HCT116 (cell line): ENCODE results near the gene TTC12. TPM values are rescaled to one million over a fixed set of nuclear protein-coding genes. Genes with fewer than 3 reads are reported as not detected.

Source experiments
- ATAC-seq: fragments of 200-7000 bp; cut with Tn5 transposase; 2 replicates; pipeline ENCODE4 v1.9.1; 2020; ENCODE audit warnings: mild to moderate bottlenecking, moderate library complexity
- BruUV-seq: library from RNA; stranded (reverse); fragments of 400-500 nt; replicated peaks from 2 replicates; lab custom pipeline; 2021; lab: Mats Ljungman, UMichigan
- CTCF ChIA-PET: fragments of 300-600 bp; sonication (Branson Sonifier 250); formaldehyde crosslinking; loops from one replicate; lab custom pipeline; 2021; ENCODE audit warnings: antibody characterized with exemption; lab: Charles Lee
- POLR2A ChIA-PET: fragments of 300-600, 350-600 bp; sonication (Branson Sonifier 250); formaldehyde crosslinking; loops from one replicate; lab custom pipeline; 2021; ENCODE audit warnings: antibody characterized with exemption; lab: Charles Lee
- RAD21 ChIA-PET, 2 experiments: fragments of 300-600 bp; sonication (Branson Sonifier 250); formaldehyde crosslinking; loops; one replicate each; lab custom pipeline; 2023; ENCODE audit warnings: low total read pairs in 2 of 2; ENCODE audit not compliant: uncharacterized antibody in 2 of 2, unreplicated experiment in 2 of 2, low non-redundant PET in 1 of 2; lab: Charles Lee
- DNase-seq: peaks from one replicate; pipeline ENCODE4 v3.0.0-alpha.2; 2010; ENCODE audit warnings: low read depth, low spot score
- H2AFZ ChIP-seq: fragments of 200-600 bp; shearing (Covaris generic), sonication (generic); 2 replicates; pipeline ENCODE4 v1.6.1; 2017; ENCODE audit warnings: low read depth, mixed run types, mixed read lengths, antibody characterized with exemption, low read length; ENCODE audit not compliant: poor library complexity, severe bottlenecking
- H3K27ac ChIP-seq: 2 replicates; pipeline ENCODE4 v1.5.1; 2012; ENCODE audit warnings: low read depth, low read length
- H3K27me3 ChIP-seq: fragments of 200-600 bp; sonication (generic); 2 replicates; pipeline ENCODE4 v1.6.1; 2016; ENCODE audit warnings: mixed run types, low read length, mixed read lengths; ENCODE audit not compliant: insufficient read depth
- H3K36me3 ChIP-seq, 2 experiments: fragments of 200-500 bp in 1 of 2; fragments of 200-600 bp in 1 of 2; sonication (Bioruptor generic) in 1 of 2; sonication (generic) in 1 of 2; 2 replicates each; pipeline versions ENCODE4 v1.5.1 to v1.6.1; 2014 to 2016; ENCODE audit warnings: low read length in 2 of 2, inconsistent platforms in 1 of 2, mixed read lengths in 1 of 2, mixed run types in 1 of 2; ENCODE audit not compliant: insufficient read depth in 2 of 2, control insufficient read depth in 1 of 2
- H3K4me1 ChIP-seq, 2 experiments: fragments of 200-600 bp in 1 of 2; sonication (generic) in 1 of 2; 2 replicates each; pipeline versions ENCODE4 v1.5.1 to v1.6.1; 2012 to 2017; ENCODE audit warnings: low read length in 2 of 2, inconsistent platforms in 1 of 2, mild to moderate bottlenecking in 1 of 2, mixed read lengths in 1 of 2, mixed run types in 1 of 2, moderate library complexity in 1 of 2; ENCODE audit not compliant: insufficient read depth in 2 of 2, control insufficient read depth in 1 of 2
- H3K4me2 ChIP-seq: fragments of 200-600 bp; sonication (generic); 2 replicates; pipeline ENCODE4 v1.6.1; 2017; ENCODE audit warnings: mixed run types, low read length, mixed read lengths
- H3K4me3 ChIP-seq, 2 experiments: fragments of 200-600 bp in 1 of 2; sonication (generic) in 1 of 2; replicated peaks in 1 of 2; 2 replicates each; pipeline ENCODE4 v1.5.1; 2011 to 2016; ENCODE audit warnings: low read length in 2 of 2, control low read depth in 1 of 2, low read depth in 1 of 2, mild to moderate bottlenecking in 1 of 2, mixed read lengths in 1 of 2, mixed run types in 1 of 2
- H3K79me2 ChIP-seq: fragments of 200-600 bp; sonication (generic); 2 replicates; pipeline ENCODE4 v1.6.1; 2017; ENCODE audit warnings: mild to moderate bottlenecking, mixed run types, low read length, moderate library complexity, mixed read lengths; ENCODE audit not compliant: insufficient read depth
- H3K9ac ChIP-seq: fragments of 200-600 bp; sonication (generic); 2 replicates; pipeline ENCODE4 v1.6.1; 2016; ENCODE audit warnings: low read length, mixed read lengths
- H3K9me2 ChIP-seq: fragments of 200-600 bp; sonication (generic), shearing (Covaris generic); 2 replicates; pipeline ENCODE4 v1.6.1; 2017; ENCODE audit warnings: mixed run types, mild to moderate bottlenecking, moderate library complexity; ENCODE audit not compliant: insufficient read depth
- H3K9me3 ChIP-seq, 2 experiments: fragments of 200-500 bp in 1 of 2; fragments of 200-600 bp in 1 of 2; sonication (Bioruptor generic) in 1 of 2; sonication (generic) in 1 of 2; 2 replicates each; pipeline ENCODE4 v1.6.1; 2014 to 2017; ENCODE audit warnings: low read length in 2 of 2, mixed read lengths in 2 of 2, inconsistent platforms in 1 of 2, low read depth in 1 of 2, mild to moderate bottlenecking in 1 of 2, mixed run types in 1 of 2, moderate library complexity in 1 of 2; ENCODE audit not compliant: control insufficient read depth in 1 of 2, insufficient read depth in 1 of 2
- H4K20me1 ChIP-seq: fragments of 200-600 bp; sonication (generic), shearing (Covaris generic); 2 replicates; pipeline ENCODE4 v1.6.1; 2017; ENCODE audit warnings: mixed run types, mild to moderate bottlenecking, moderate library complexity; ENCODE audit not compliant: insufficient read depth
- CBX3 ChIP-seq: IDR thresholded peaks from 2 replicates; pipeline ENCODE4 v1.6.1; 2012; ENCODE audit warnings: low read depth
- CEBPB ChIP-seq: IDR thresholded peaks from 2 replicates; pipeline ENCODE4 v1.6.1; 2012; ENCODE audit warnings: low read depth
- EGR1 ChIP-seq: IDR thresholded peaks from 2 replicates; pipeline ENCODE4 v1.6.1; 2012; ENCODE audit warnings: low read depth
- ELF1 ChIP-seq: IDR thresholded peaks from 2 replicates; pipeline ENCODE4 v1.6.1; 2012; ENCODE audit warnings: low read depth, borderline replicate concordance
- EZH2phosphoT487 ChIP-seq: fragments of 200-600 bp; IDR thresholded peaks from 2 replicates; pipeline ENCODE4 v1.6.1; 2018; ENCODE audit warnings: antibody characterized with exemption, borderline replicate concordance
- POLR2A ChIP-seq: IDR thresholded peaks from 2 replicates; pipeline ENCODE4 v1.7.0; 2011; ENCODE audit warnings: borderline replicate concordance; ENCODE audit not compliant: insufficient read depth, insufficient read length; ENCODE audit errors: extremely low read depth
- RAD21 ChIP-seq: IDR thresholded peaks from 2 replicates; pipeline ENCODE4 v1.6.1; 2012; ENCODE audit warnings: low read depth, mild to moderate bottlenecking
- SIN3A ChIP-seq: IDR thresholded peaks from 2 replicates; pipeline ENCODE4 v1.6.1; 2012; ENCODE audit warnings: low read depth
- SP1 ChIP-seq: IDR thresholded peaks from 2 replicates; pipeline ENCODE4 v1.6.1; 2012; ENCODE audit warnings: low read depth
- SRF ChIP-seq: IDR thresholded peaks from 2 replicates; pipeline ENCODE4 v1.6.1; 2012; ENCODE audit warnings: low read depth
- TCF7L2 ChIP-seq: IDR thresholded peaks from 2 replicates; pipeline ENCODE4 v1.7.0; 2011; ENCODE audit warnings: borderline replicate concordance, inconsistent platforms; ENCODE audit not compliant: insufficient read depth, insufficient read length; ENCODE audit errors: extremely low read depth
- YY1 ChIP-seq: IDR thresholded peaks from 2 replicates; pipeline ENCODE4 v1.6.1; 2011; ENCODE audit warnings: low read length, low read depth, moderate library complexity, mild to moderate bottlenecking; ENCODE audit not compliant: insufficient replicate concordance; ENCODE audit errors: extremely low read depth
- ZNF274 ChIP-seq: fragments of 200-500 bp; sonication (Bioruptor generic); IDR thresholded peaks from 2 replicates; pipeline ENCODE4 v1.6.1; 2014; ENCODE audit warnings: mild to moderate bottlenecking, low read depth, low read length, inconsistent platforms
- intact Hi-C: fragments of 100-400 bp; cut with micrococcal nuclease; formaldehyde crosslinking; loops from 2 replicates; pipeline ENCODE4 v1.10.0; 2022
- total RNA-seq: library from RNA; stranded (reverse); gene quantifications from one replicate; pipeline ENCODE4 v1.2.1, GENCODE V29; 2021; ENCODE audit not compliant: unreplicated experiment
- TF ChIP-seq, protein P1 (sequence below): IDR thresholded peaks from 2 replicates; pipeline ENCODE4 v1.6.1; 2011; ENCODE audit warnings: mild to moderate bottlenecking, low read length, moderate library complexity; ENCODE audit not compliant: insufficient replicate concordance; ENCODE audit errors: extremely low read depth

Gene TTC12
- total RNA-seq, 1 experiment from 2014 or later, result 12.6 TPM

DNA sequence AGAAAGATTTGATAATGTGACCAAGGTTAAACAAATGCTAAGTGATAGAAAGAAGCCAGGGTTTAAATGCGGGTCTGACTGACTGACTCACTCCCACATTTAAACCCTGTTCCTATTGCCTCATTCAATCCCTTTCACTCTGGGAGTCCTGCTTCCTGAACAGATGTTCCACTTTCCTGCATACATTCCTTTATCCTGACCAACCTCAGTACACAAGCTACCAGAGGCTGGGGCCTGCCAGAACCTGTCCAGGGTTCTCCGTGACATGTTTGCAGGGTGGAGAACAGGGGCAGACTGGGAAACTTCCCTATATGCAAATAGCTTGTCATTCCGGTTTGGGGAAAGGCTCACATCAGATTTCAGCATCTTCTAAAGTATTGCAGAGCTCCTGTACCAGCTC is 70.2 kb downstream of the TTC12 start:
- no peak overlapping the region for H3K9ac ChIP-seq
- DNase-seq, result no peak
- intact Hi-C loops, result no loop called here

More for the DNA sequence above, 70.2 kb downstream of the TTC12 start:
- Histone ChIP-seq H4K20me1 (no peaks in the 10 kb centered on the region), H3K9me2 (no peaks in the 10 kb centered on the region), H3K4me2 (no peak overlapping the region), H3K4me3 (no peak overlapping the region), H3K27ac (no peak overlapping the region), H3K27me3 (no peaks in the 10 kb centered on the region), H3K79me2 (no peaks in the 10 kb centered on the region), H2AFZ (no peak overlapping the region), H3K4me1 (peaks cover 2 to 10% of the 10 kb centered on the region in 2 experiments; a peak in 1 of 4 replicates), H3K36me3 (no peaks in the 10 kb centered on the region), H3K9me3 (no peaks in the 10 kb centered on the region)
- ChIA-PET RAD21 (no interaction called here), CTCF (no interaction called here), POLR2A (no interaction called here)
- no peak for TF ChIP-seq ZNF274
- no peak for TF ChIP-seq RAD21
- no peak for TF ChIP-seq TCF7L2
- TF ChIP-seq POLR2A, result no peak
- no peak for TF ChIP-seq ELF1
- TF ChIP-seq EZH2phosphoT487, result no peak
- TF ChIP-seq YY1, result no peak
- no peak for TF ChIP-seq CEBPB
- no peak for TF ChIP-seq EGR1
- TF ChIP-seq SIN3A, result no peak
- TF ChIP-seq SP1, result no peak
- TF ChIP-seq CBX3, result no peak
- no peak for TF ChIP-seq SRF
- TF ChIP-seq, protein P1, sequence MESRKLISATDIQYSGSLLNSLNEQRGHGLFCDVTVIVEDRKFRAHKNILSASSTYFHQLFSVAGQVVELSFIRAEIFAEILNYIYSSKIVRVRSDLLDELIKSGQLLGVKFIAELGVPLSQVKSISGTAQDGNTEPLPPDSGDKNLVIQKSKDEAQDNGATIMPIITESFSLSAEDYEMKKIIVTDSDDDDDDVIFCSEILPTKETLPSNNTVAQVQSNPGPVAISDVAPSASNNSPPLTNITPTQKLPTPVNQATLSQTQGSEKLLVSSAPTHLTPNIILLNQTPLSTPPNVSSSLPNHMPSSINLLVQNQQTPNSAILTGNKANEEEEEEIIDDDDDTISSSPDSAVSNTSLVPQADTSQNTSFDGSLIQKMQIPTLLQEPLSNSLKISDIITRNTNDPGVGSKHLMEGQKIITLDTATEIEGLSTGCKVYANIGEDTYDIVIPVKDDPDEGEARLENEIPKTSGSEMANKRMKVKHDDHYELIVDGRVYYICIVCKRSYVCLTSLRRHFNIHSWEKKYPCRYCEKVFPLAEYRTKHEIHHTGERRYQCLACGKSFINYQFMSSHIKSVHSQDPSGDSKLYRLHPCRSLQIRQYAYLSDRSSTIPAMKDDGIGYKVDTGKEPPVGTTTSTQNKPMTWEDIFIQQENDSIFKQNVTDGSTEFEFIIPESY, result no peak
- ATAC-seq, result 0 out of 2 replicates have a peak, but pooled peaks have one; percentile 18
- no TSS peak for BruUV-seq
